Heart left ventricle (tissue), 13 donors: ENCODE measurements around the gene ZBTB20.

ENCODE experiments used
- POLR2A ChIP-seq, 2 donors: fragments of 450-650 bp; IDR thresholded peaks; one replicate each; pipeline ENCODE4 v1.6.1; 2017; ENCODE audit warnings: antibody characterized with exemption in 2 of 2, mild to moderate bottlenecking in 2 of 2, moderate library complexity in 2 of 2
- TF ChIP-seq, protein P1 (sequence below), 12 donors: fragments of 200-600 bp; sonication (generic) in 4 of 12; IDR thresholded peaks; one replicate each; pipeline versions ENCODE4 v1.5.0 to v1.8.0; 2018 to 2022; ENCODE audit warnings: antibody characterized with exemption in 12 of 12, mild to moderate bottlenecking in 5 of 12
- donor health status: ischemic (EF 13 %, LVEDD 7.1; RV severe dilation, severe dysfunction).
- donor health status: DM: no; HTN: yes; CAD: no.
- donor health status: DM: no; HTN: no; CAD: no.
- donor health status: ischemic (EF 25% LVEDD 6.9; RV normal size, moderate dysfunction).
- donor health status: ischemic (EF 25% LVEDD 5.7; RV mildly dilated, moderate dysfunction).
- donor health status: ischemic (EF 35%, LVEDD 5.7; RV mildly dilated, moderate dysfunction).
- donor health status: nonischemic (EF 11% LVEDD 7.7; RV severe dilation, severe dysfunction).
- donor health status: DM: yes; HTN: yes; CAD: no.
- donor health status: PGD.
- donor health status: ischemic (EF 29% LVEDD 5.4; RV normal size, mild dysfunction).
- donor health status: nonischemic (EF 23%, LVEDD 6.1; RV moderate dilation, normal function).

DNA sequence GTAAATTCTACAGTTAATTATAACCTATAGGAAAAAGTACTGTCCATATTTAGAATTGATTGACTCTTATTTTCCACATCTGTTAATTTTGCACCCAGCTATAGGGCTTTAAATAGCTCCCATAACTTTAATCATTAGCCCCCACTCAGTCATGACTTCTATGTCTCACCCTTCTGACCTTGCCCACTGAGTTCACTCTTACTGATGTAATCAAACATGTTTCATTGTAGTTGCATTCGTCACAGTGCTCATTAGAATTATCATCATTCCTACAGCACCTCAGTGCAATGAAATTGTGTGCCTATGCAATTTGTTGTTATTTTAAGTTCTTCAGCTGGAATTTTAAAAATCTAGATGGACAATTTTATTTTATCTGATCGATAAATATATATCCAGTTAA, 701.9 kb downstream of the ZBTB20 start:
- TF ChIP-seq, protein P1, sequence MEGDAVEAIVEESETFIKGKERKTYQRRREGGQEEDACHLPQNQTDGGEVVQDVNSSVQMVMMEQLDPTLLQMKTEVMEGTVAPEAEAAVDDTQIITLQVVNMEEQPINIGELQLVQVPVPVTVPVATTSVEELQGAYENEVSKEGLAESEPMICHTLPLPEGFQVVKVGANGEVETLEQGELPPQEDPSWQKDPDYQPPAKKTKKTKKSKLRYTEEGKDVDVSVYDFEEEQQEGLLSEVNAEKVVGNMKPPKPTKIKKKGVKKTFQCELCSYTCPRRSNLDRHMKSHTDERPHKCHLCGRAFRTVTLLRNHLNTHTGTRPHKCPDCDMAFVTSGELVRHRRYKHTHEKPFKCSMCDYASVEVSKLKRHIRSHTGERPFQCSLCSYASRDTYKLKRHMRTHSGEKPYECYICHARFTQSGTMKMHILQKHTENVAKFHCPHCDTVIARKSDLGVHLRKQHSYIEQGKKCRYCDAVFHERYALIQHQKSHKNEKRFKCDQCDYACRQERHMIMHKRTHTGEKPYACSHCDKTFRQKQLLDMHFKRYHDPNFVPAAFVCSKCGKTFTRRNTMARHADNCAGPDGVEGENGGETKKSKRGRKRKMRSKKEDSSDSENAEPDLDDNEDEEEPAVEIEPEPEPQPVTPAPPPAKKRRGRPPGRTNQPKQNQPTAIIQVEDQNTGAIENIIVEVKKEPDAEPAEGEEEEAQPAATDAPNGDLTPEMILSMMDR (IDR thresholded peaks at IDR 0.05): no peak
- TF ChIP-seq POLR2A (IDR thresholded peaks at IDR 0.05): no peak
